Stimulated activated CD8-positive, alpha-beta memory T cell treated with anti-CD3 and anti-CD28 coated beads, Interleukin-4, amount 100 ng/mL, for 24 hours (primary cell): ENCODE measurements around the gene CADPS.

Experiments used
- DNase-seq: peaks from one replicate; pipeline ENCODE4 v3.0.0-alpha.2; 2020; ENCODE audit warnings: low read depth

The CADPS gene

DNA sequence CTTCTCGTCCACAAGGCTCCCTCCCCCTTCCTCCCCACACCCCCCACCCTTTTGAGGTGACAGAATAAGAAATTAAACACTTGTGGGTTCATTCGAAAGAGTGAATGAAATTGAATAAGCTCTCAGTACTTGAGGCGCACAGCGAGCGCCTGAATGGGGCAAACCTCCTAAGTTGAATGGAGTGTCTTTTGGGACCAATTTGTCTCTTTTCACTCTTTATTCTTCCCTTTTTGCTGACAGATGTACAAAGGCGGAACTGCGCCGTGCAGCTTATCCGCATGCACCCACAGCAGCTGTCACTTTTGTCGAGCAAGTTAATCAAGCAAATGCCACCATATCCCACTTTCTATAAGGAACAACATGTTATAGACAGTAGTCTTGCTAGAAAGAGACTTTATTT, 454.0 kb downstream of the CADPS start:
- no peak for DNase-seq

DNA sequence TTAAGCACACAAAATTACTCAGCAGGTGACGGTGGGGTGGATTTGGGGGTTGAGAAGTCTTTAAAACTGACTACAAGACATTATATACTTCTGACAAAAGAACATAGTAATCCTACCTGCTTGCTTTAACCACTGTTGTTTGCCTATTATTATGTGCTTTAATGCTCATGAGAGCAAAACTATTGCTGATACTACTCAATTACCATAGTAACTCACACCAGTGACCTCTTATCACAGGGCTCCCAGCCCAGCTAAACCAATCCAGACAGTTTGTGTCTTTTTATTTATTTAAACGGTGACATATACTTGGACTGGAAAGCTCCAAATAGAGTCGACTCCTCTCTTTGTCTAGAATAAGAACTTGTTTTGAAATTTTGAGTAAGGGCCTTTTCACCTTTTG, 459.1 kb downstream of the CADPS start:
- no peak for DNase-seq

DNA sequence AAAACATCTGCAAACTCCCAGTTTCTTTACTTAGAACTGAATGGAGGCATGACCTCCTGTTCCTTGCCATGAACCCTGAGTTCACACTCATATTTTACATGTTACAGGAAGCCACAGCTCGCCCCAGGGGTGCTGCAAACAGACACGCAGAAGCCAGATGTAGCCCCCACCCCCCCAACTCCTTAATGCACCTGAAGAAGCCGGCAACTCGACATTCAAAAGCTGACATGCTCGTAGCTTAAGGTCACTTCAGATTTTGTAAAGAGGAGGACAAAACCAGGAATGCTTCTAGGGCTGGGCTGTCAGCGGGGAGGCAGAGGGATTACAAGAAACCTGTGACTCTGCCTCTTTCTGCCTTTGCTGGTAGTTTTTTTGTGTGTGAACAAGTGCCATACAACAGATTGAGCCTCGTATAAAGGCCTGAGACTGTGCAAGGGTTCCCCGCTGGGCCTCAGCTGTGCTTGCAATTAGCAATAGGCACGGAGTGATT, 459.9 kb downstream of the CADPS start:
- DNase-seq: no peak

DNA sequence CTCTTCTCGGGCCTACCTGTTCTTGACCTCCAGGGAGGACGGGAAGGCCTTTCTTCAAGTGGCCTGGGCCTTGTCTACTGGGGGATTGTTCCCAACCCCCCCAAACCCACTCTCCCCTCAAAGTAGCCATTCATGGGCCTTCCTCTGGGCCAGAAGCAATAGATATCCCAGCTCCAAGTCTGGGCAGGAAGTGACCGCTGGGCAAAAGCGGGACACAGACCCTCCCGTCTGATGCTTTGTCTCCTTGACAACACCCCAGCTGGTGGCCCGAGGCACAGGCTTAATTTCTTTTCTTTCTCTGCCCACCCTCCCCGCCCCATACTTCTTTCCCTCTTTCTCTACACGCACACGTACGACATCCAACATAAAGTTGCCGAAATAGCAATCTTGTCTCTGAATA, 460.4 kb downstream of the CADPS start:
- no peak for DNase-seq

DNA sequence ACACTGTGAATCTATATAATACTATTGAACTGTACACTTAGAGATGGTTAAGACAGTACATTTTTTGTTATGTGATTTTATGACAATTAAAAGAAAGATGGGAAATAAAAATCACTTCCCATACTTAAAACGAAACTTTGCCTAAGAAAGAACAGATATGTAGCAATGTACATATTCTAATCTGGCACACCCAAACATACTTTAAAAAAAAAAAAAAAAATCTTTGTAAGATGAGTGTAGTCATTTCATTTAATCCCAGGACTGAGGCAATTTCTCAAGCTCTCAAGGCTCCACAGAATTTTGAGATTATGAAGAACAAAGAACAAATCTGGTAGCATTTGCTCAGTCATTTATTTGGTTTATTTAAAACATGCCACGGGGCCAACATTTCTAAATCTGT, 461.5 kb downstream of the CADPS start:
- DNase-seq: no peak

DNA sequence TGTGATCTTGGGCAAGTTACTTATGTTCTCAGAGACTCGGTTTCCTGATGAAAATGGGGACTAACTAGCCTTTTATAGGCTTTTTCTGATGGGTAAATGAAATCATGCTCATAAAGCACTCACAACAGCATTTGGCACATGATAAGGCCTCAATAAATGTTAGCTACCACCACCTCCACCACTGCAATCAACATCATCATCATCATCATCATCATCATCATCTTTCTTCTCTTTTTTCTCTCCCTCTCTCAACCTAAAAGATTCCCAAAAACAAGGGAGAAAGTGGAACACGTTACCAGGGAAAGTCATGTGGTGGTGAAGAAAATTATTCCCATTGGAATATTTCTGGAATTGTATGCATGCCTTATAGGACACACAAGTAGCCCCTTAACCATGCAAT, 468.3 kb downstream of the CADPS start:
- no peak for DNase-seq

DNA sequence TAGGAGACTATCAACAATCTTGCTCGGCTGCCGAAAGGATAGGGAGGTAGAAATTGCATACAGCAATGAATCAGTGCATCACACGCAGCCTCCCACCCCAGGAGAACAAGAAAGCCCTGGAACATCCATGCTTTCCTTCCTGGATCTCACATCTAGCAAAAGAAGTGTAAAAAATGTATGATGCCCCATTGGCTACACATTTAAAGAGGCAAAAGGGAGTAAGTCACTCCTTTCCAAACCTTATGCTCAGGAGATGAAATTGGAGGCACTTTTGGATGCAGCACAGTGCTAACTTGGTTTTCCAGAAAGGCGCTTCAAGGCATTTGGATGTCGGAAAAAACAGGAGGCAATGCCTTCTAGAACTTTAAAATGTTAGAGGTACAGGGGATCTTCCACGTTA, 469.6 kb downstream of the CADPS start:
- DNase-seq: no peak

DNA sequence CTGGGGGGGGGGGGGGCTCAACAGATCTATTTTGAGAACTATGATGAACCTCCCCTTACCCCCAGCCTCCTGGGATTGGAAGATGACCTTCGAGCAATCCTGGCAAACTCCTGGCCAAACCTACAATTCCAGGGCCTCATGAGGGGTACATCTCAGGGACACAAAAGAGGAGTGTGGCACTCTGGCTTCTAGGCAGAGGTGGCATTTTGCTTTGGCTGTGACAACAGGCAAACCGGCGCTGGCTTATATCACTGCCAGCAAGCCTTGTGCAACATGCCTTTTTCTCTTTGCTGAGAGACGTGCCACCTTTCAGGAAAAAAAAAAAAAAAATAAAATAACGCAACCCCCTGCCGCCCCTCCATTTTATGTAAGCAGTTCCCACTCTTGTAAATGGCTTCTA, 470.1 kb downstream of the CADPS start:
- no peak for DNase-seq

DNA sequence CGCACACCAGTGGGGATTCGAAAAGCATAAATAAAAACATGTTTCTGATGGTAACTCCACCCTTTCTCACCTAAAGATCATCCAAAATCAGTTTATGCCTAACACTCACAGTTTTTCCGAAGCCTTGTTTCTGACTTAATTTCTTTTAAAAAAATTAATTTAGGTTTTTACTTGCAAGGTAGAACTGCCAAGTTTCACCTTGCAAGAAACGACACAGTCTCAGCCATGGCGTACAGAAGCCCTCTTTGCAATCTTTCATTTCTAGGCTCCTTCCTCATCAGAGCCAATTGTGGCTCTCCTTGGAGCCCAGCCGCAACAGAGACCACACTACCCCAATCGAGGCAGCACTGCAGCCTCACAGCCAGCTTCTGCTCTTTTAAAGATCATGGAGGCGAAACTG, 470.9 kb downstream of the CADPS start:
- no peak for DNase-seq

DNA sequence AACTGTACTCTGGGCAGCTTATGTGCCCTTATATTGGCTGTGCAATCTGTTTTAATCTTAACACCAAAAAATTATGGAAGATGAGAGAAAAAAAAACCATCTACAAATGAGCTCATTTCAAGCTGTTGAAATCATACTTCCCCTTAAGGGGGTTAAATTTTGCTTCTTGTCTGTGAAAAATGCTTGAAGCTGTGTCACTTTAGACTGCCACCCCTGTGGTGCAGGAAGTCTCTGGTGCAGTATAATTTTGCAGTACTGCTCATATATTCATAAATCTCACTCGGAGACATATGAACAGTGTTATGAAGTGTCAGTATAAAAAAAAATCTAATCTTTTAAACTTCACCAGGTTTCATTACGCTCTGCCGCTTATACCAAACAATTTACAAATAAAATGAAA, 471.5 kb downstream of the CADPS start:
- DNase-seq: no peak

DNA sequence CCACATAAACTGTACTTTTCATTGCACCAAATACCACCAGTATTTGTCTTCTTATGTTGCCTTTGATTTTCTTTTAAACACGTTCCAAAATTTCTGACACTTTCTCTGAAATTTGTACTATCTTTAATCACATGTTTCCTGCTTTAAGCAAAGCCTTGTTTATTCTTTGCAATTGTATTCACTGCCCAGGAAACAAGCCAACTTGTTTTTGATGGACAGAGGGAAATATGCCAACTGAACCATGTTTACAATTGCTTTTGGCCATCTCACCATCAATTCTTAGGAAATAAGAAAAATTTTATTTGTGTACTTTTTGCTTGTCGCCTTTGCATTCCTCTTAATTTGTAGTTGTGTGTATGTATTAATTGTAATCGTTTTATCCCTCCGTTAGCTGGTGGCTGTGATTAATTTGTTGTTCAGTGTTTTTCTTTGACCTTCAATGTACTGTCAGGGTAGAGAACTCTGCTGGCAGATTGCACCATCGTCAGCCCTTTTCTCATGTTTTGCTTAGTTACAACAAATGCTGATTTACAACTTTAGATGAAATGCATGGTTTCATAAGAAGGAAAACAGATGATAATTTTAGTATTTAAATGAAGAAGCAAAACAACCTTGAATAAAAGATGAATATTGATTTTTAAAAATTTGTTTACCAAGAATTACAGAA, 482.5 kb downstream of the CADPS start:
- no peak for DNase-seq

DNA sequence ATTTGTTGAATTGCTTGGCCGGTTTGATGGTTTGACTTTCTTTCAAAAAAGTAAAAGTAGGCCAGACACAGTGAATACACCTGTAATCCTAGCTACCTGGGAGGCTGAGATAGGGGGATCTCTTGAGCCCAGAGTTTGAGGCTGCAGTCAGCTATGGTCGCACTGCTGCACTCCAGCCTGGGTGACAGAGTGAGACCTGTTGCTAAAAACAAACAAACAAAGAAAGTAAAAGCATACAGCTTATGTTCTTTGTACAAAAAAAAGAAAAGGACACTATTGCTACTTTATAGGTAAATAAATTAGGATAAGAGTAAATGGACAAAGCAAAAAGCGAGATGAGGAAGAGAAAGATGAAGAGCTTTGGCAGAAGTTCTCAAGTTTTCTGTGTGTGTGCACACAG, 488.0 kb downstream of the CADPS start:
- no peak for DNase-seq

DNA sequence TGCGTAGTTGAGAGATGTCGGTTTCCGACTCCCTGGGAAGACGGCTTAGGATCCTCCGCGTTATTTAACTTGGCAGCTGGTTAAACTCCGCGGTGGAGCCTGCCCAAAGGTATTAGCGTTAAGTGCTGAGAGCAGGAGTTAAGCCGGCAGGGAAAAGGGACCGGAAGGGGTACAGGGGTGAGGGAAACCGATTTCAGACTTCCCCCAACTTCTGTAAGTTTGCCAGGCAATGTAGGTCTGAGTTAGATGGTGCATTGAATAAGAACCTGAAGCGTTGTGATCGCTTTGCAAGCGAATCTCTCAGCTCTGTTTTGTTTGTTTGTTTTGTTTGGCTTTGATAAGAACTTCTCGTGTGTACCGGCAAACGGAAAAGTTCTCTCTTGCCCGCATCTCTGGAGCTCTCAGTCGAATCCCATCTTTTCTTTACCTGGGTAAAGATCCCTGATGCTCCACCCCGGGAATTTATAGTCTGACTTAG, 495.9 kb downstream of the CADPS start:
- no peak for DNase-seq

DNA sequence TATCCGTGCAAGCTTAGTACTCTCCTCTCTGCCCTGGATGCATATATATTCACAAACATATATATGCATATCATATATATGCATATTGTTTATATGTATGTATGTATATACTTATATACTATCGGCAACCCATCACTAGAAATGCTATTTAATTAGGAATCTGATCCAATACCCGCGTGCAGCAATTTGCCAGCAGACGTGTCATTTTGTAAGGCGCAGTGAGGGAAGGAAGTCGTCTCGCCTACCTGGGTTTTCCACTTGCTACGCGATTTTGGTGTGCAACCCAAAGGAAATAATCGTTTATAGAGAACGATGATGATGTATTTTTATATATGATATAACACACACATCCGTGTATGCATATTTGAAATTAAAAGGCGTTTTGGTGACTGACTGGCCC, 496.3 kb downstream of the CADPS start:
- DNase-seq: no peak

DNA sequence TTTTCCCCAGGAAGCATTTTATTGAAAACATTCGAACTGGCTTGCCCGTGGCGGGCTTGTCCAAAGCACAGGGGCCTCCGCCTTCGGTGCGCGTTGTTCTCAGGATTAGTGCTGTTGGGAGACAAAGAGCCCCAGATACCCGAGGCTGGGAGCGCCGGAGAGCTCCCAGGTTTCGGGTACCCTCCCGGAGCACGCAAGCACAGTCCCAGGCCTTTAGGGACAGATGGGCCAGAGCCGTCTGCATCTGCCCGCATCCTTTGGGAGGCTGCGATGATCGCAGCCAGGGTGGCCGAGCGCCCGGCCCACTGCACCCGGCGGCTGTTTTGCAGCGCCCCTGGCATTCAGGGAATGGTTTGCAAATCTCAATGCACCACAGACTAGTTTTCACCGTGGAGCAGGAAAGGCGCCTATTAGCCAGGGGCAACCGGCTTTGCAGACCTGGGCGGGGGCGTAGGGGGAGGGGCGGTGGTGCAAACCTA, 496.9 kb downstream of the CADPS start:
- DNase-seq: no peak

DNA sequence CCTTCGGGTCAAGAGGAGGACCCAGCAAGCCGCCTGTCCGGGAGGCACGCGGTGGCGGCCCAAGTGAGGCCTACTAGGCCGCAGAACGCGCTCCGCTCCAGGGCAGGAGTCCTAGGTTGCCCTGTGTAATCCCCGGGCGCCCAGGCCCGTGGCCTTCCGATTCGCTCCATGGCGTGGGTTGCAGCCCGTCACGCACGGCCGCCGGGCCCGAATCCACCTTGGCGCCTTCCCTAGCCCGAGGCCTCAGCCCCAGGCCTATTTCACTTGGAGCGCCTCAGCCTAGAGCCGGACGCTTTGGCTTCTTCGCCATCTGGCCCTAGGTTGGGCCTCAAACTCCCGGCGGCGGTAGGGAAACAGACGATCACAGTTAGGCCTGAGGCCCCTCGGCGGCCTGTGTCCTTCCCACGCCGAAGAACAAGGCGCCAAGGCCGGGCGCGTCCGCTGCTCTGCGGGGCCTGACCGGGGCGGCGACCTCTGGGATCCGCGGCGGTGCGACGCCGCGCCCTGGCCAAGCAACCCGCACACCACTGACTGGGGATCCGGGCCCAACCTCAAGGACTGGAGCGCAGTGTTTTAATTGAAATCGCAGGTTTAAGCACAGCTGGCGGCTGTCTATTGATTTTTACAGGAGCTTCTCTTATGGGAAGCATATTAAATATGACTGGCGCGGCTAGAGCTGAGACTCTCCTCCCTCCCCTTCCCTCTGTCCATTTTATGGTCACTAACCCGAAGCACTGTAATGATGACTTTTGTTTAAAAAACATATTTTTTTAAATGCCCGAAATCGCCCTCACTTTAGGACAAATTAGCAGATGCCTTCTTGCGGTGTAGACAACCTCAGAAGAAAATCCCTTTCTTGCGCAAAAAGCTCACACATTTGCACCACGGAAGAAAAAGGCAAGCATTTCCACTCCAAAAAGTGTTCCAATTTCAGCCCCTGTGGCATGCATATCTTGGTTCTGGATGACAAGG, 498.0 kb downstream of the CADPS start:
- no peak for DNase-seq

DNA sequence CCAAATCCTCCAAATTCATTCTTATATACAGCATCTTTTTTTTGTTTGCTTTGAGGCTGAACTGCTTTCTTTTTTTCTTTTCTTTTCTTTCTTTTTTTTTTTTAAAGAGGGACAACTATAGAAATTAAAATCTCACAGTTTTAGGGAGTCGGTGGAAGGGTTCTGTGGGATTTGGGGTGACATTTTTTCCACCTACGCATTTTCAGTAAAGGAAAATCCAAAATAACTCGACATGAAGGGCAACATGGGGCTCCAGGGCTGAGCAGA, 498.8 kb downstream of the CADPS start:
- DNase-seq: no peak

DNA sequence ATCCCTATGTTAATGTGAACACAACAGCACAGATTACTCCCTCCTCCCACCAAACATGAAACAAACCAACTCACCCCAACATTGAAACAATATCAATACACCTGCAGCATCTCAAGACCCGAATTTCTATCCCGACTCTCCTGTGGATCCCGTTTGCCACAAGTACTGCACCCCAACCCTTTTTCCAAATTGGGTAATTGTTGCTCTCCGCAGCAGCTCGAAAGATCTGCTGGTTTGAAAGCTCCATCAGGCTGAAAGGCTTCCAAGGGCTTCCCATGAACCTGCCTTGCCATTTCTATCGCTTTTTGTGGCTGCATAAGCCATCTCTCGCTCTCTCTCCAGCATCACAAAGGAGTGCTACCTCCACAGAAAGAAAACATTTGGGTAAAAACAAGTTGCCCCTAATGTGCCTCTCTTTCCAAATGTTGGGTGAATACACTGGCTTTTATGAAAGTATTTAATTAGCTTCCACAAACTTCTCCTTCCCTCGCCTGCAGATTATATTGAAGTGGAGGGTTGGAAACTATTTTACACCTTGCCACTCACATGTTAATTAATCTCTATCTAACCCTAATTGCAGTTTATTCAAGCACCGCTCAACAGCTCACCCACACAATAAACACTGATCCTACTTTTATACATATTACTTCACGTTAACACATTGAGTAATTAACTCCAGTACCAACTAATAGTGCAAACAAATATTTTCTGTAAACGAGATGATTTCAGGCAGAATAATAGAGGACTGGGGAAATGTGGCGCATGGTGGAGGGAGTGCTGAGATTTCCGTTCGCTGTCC, 499.4 kb downstream of the CADPS start:
- no peak for DNase-seq

DNA sequence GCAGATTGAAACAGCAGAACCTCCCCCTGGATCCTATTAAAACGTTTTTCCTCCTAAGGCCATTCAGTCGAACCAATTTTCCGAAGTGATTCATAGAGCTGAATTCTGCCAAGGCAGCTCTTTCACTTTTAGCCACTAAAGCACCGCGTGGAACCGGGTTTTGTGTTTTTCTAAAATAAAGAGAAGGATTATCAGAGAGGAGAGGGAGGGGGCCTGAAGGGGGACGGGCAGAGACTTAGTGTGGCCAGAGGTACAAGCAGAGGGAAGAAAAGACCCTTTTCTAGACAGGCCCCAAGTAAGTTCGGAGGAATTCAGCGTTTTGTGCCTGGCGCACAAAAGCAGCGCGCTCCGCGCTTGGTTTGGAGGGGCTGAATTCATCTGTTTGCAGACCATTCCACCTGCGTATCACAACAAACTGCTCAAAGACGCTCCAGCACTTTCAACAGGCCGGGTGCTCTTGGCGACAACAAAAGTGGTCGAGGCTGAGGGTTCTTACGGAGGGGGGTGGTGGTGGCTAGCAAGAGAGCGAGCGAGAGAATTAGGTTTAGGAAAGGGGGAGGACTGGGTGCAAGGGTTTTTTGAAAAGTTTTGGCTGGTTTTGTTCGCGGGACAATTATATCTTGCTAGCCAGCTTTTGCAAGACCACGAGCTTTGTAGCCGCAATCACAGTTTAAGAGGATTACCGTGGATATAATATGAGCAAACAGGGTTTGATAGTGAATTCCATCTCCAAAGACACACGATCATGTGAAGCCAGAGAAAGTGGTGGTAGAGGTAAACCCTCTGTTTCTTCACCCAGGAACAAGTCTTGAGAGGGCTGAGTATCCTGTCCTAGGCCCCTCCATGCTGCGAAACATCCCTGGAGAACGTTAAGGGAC, 500.6 kb downstream of the CADPS start:
- DNase-seq: no peak

DNA sequence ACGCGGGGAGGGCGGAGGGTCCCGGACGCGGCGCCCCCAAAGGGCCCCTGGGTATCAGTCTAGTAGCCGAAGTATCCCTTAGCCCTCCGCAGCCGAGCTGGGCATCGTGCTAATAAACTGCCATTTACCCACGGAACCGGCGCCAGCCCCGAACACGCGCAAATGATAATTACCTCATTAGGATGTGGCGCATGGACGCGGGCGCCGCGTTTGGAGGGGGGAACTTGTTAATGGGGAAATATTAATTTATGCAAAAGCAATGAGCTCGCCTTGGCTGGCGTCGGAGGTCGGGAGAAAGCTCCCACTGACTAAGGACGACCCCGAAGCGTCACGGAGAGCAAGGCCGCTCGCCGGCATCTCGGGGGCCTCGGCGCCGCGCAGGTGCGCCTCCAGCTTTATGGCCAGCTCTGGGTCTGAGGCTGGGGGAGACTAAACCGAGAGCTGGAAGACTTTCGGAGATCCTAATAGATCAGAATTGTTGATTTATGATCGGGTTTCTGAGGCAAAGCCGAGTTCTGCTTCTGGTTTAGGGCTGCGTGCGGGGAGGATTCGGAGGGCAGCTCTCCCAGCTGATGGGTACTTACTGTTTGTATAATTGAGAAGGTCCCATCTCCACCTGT, 501.4 kb downstream of the CADPS start:
- no peak for DNase-seq

DNA sequence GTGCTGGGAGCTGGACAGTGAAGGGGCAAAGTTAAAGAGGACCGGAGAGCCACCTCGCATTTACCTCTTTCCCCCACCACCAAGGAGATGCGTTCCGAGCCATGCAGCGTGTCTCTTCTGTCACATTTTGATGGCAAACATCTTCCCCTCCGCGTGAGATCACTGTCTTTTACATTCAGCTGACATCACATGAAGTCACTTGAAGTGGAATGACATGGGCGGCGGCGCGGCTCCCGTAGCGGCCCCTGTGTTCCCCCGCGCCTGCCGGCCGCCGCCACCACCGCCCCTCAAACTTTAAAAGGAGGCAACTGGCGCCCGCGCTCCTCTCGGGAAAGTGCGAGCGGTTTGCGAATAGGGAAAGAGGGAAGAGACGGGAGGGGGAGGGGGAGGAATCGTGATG, 502.0 kb downstream of the CADPS start, which contains the start of gene FEZF2:
Gene FEZF2 (minus strand): TSS at position 336 of the 400 bp plus-strand sequence. CDS start 682 bp downstream, outside the sequence.
- no peak for DNase-seq
